ENCODE measurements around the gene PPP1R3F.

DNA sequence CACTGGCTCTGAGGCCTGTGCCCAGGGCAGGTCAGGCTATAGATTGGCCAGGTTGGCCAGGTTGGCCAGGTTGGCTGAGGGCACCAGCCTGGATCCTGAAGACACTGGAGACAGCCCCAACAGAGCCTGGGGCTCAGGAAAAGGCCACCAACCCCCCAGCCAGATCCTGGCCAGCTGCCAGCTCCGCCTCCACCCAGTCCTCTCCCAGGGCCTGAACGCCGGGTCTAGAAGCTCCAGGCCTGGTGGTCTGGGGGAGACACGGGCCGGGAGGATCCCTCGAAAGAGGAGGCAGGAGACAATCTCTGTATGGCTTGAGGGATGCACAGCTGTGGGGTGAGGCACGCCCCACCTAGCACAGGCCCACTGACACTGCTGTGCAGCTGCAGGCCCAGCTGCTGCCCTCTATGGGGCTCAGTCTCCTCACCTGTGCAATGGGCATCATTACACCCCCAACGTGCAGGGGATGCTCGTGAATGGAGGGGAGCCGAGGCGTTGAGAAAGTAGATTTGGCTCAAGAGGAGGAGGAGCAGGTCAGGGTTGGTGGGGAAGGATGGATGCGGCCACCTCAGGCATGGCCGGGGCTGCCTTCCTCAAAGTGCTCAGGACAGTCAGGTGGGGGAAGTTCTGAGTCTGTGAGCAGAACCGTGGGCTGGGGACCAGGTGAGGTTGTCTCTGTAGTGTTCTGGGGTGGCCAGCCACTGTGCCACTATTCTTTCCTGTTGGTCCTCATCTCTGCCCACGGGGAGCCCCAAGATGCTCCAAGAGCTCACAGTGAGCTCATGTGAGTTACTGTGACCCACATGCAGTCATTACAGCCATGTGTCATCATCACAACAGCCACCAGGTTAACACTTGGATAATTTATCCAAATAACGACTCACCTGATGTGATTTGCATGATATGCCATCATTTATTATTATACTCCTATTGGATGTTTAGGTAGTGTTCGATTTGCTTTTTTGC lies 23.1 kb downstream of the PPP1R3F start:
- TF ChIP-seq GATA3 (IDR thresholded peaks at IDR 0.05; ENCODE audit: low read depth, low read length) = no peak
- no peak for TF ChIP-seq GATA2 (IDR thresholded peaks at IDR 0.05; ENCODE audit: low read depth, low read length)

All from SH-SY5Y (cell line).